Uterus (tissue), 2 donors: Measurements from ENCODE around the gene TIRAP.

Source experiments
- CTCF ChIP-seq, 4 experiments: fragments of 200-600 bp in 2 of 4; fragments of 450-650 bp in 2 of 4; sonication (generic) in 2 of 4; IDR thresholded peaks; one replicate each; pipeline ENCODE4 v1.5.1; 2016 to 2019; ENCODE audit warnings: antibody characterized with exemption in 4 of 4, mild to moderate bottlenecking in 2 of 4, moderate library complexity in 1 of 4
- POLR2A ChIP-seq, 2 donors: fragments of 450-650 bp; IDR thresholded peaks; one replicate each; pipeline ENCODE4 v1.6.1; 2016; ENCODE audit warnings: antibody characterized with exemption in 2 of 2, mild to moderate bottlenecking in 1 of 2, moderate library complexity in 1 of 2

- TF ChIP-seq CTCF (IDR thresholded peaks at IDR 0.05) (no peak), POLR2A (IDR thresholded peaks at IDR 0.05) (no peak)
These were observed 21.7 kb downstream of the TIRAP start for GRCh38 chr11:126304457-126305075.
